CD1c-positive myeloid dendritic cell (primary cell): Measurements from ENCODE around the gene UBB.
"Not testable (repeated sequence)": the region's sequence is repeated elsewhere in the genome, so short reads cannot be mapped to it uniquely, and the experiment has no call there.

Experiments
- DNase-seq: peaks from one replicate; pipeline ENCODE4 v3.0.0-alpha.2; 2016; ENCODE audit errors: extremely low spot score

The UBB gene

GRCh38 chr17:16374146-16374938 is 6.5 kb upstream of the UBB start:
- peak; percentile 12 for DNase-seq

GRCh38 chr17:16377941-16378341 is 3.0 kb upstream of the UBB start:
- no peak for DNase-seq

- no peak for DNase-seq
Measured at GRCh38 chr17:16378636-16379282, 2.1 kb upstream of the UBB start.

- no peak for DNase-seq
Measured at GRCh38 chr17:16379654-16380053, 1.2 kb upstream of the UBB start.

- no peak for DNase-seq
Measured at GRCh38 chr17:16381496-16381820, 567 bp downstream of the UBB start.

GRCh38 chr17:16383216-16383615 is 2.3 kb downstream of the UBB start:
- DNase-seq, result peak; percentile 39

- no peak for DNase-seq
Measured at GRCh38 chr17:16383772-16384287, 2.9 kb downstream of the UBB start.

GRCh38 chr17:16384557-16384956 is 3.7 kb downstream of the UBB start:
- DNase-seq, result no peak

GRCh38 chr17:16386126-16386507 is 5.2 kb downstream of the UBB start:
- DNase-seq, result not testable (repeated sequence)

GRCh38 chr17:16391451-16391850 is 10.6 kb downstream of the UBB start:
- no peak for DNase-seq

- not testable (repeated sequence) for DNase-seq
Measured at GRCh38 chr17:16392491-16392890, 11.6 kb downstream of the UBB start.

- not testable (repeated sequence) for DNase-seq
Measured at GRCh38 chr17:16395887-16396286, 15.0 kb downstream of the UBB start.

- DNase-seq, result not testable (repeated sequence)
Measured at GRCh38 chr17:16396693-16397092, 15.8 kb downstream of the UBB start.

- DNase-seq, result no peak
Measured at GRCh38 chr17:16398270-16399267, 17.7 kb downstream of the UBB start.

GRCh38 chr17:16403847-16404246 is 23.0 kb downstream of the UBB start:
- not testable (repeated sequence) for DNase-seq

GRCh38 chr17:16406742-16407674 is 26.1 kb downstream of the UBB start:
- peak; percentile 64 for DNase-seq

- DNase-seq, result peak; percentile 93
Measured at GRCh38 chr17:16407911-16408588, 27.2 kb downstream of the UBB start.

- peak; percentile 45 for DNase-seq
Measured at GRCh38 chr17:16415031-16415924, 34.4 kb downstream of the UBB start, which contains the start of gene TRPV2. Gene TRPV2 (plus strand): TSS chr17:16415571. CDS start chr17:16417669, 2,098 bp downstream.

GRCh38 chr17:16417399-16417798 is 36.5 kb downstream of the UBB start:
- no peak for DNase-seq
